Measurements from ENCODE around the gene ADRA2C.

Gene ADRA2C

GRCh38 chr4:3803946-3804345 lies 37.8 kb downstream of the ADRA2C start:
- no peak for TF ChIP-seq CTCF (IDR thresholded peaks at IDR 0.05)

- no peak for TF ChIP-seq CTCF (IDR thresholded peaks at IDR 0.05)
Measured at GRCh38 chr4:3805026-3805425, 38.8 kb downstream of the ADRA2C start.

GRCh38 chr4:3805731-3806130 lies 39.5 kb downstream of the ADRA2C start:
- TF ChIP-seq CTCF (IDR thresholded peaks at IDR 0.05), result no peak

- no peak for TF ChIP-seq CTCF (IDR thresholded peaks at IDR 0.05)
Measured at GRCh38 chr4:3807311-3807710, 41.1 kb downstream of the ADRA2C start.

- TF ChIP-seq CTCF (IDR thresholded peaks at IDR 0.05), result no peak
Measured at GRCh38 chr4:3807822-3808496, 41.8 kb downstream of the ADRA2C start.

- TF ChIP-seq CTCF (IDR thresholded peaks at IDR 0.05), result no peak
Measured at GRCh38 chr4:3808597-3808996, 42.4 kb downstream of the ADRA2C start.

- no peak for TF ChIP-seq CTCF (IDR thresholded peaks at IDR 0.05)
Measured at GRCh38 chr4:3809028-3809427, 42.8 kb downstream of the ADRA2C start.

Measured in LNCAP (cell line).